NB4 (cell line): ENCODE data around the gene DZIP1.

Source experiments
- POLR2A ChIP-seq: IDR thresholded peaks from 2 replicates; pipeline ENCODE4 v1.6.1; 2011; ENCODE audit warnings: mild to moderate bottlenecking; ENCODE audit not compliant: insufficient read length; ENCODE audit errors: extremely low read depth
- TF ChIP-seq, protein P1 (sequence below): IDR thresholded peaks from one replicate; pipeline ENCODE4 v1.5.1; 2012; ENCODE audit warnings: low read depth, low read length
- TF ChIP-seq, protein P2 (sequence below): IDR thresholded peaks from 2 replicates; pipeline ENCODE4 v1.6.1; 2011; ENCODE audit warnings: low read depth, low read length

DNA sequence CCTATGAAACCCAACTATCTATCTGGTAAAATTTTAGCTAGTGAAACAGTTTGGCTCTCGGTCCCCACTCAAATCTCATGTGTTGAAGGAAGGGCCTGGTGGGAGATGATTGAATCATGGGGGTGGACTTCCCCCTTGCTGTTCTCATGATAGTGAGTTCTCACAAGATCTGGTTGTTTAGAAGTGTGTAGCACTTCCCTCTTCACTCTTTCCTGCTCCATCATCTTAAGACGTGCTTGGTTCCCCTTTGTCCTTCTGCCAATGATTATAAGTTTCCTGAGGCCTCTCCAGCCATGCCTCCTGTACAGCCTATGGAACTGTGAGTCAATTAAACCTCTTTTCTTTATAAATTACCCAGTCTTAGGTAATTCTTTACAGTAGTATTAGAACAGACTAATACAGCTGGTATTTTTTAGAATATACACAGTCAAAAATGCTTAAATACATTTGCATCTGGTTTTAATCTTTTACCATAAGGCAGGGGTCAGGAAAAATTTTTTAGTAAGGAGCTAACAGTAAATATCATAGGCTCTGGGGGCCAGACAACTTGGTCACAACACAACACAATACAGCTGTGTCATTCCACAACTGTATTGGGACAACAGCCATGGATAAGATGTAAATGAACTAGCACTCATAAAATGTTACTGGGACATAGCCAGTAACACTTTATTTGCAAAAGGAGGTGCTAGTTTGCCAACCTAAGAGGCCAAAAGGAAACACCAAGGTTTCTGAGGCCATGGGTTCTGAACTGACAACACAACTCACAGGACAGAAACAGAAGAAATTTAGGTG lies 24.3 kb downstream of the DZIP1 start:
- TF ChIP-seq, protein P1, sequence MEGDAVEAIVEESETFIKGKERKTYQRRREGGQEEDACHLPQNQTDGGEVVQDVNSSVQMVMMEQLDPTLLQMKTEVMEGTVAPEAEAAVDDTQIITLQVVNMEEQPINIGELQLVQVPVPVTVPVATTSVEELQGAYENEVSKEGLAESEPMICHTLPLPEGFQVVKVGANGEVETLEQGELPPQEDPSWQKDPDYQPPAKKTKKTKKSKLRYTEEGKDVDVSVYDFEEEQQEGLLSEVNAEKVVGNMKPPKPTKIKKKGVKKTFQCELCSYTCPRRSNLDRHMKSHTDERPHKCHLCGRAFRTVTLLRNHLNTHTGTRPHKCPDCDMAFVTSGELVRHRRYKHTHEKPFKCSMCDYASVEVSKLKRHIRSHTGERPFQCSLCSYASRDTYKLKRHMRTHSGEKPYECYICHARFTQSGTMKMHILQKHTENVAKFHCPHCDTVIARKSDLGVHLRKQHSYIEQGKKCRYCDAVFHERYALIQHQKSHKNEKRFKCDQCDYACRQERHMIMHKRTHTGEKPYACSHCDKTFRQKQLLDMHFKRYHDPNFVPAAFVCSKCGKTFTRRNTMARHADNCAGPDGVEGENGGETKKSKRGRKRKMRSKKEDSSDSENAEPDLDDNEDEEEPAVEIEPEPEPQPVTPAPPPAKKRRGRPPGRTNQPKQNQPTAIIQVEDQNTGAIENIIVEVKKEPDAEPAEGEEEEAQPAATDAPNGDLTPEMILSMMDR = no peak
- TF ChIP-seq POLR2A = no peak
- TF ChIP-seq, protein P2, sequence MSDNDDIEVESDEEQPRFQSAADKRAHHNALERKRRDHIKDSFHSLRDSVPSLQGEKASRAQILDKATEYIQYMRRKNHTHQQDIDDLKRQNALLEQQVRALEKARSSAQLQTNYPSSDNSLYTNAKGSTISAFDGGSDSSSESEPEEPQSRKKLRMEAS = no peak
